OCI-LY3 (cell line): ENCODE measurements around the gene CCM2.
"Not testable (repeated sequence)": the region's sequence is repeated elsewhere in the genome, so short reads cannot be mapped to it uniquely, and the experiment has no call there.

Experiments
- H2AFZ ChIP-seq: fragments of 200-600, 300-600 bp; shearing (Covaris generic); 2 replicates; pipeline ENCODE4 v1.6.0; 2014; ENCODE audit warnings: antibody characterized with exemption, low read depth, low read length
- H3K27ac ChIP-seq: fragments of 200-600, 300-600 bp; sonication (generic); 2 replicates; pipeline ENCODE4 v1.5.1; 2014; ENCODE audit warnings: mild to moderate bottlenecking, low read length, moderate library complexity, mixed read lengths
- H3K27me3 ChIP-seq: fragments of 200-600, 300-600 bp; sonication (generic); 2 replicates; pipeline ENCODE4 v1.6.1; 2014; ENCODE audit warnings: low read depth, low read length, mixed read lengths
- H3K36me3 ChIP-seq: fragments of 200-600, 300-600 bp; sonication (generic); replicated peaks from 2 replicates; pipeline ENCODE3; 2014; ENCODE audit warnings: low read depth, low read length, mixed read lengths
- H3K4me1 ChIP-seq: fragments of 300-600, 200-600 bp; sonication (generic); 2 replicates; pipeline ENCODE4 v1.6.1; 2014; ENCODE audit warnings: low read length, mixed read lengths
- H3K4me2 ChIP-seq: fragments of 200-600, 300-600 bp; sonication (generic); 2 replicates; pipeline ENCODE4 v1.6.1; 2014; ENCODE audit warnings: low read length, mixed read lengths
- H3K4me3 ChIP-seq: fragments of 300-600, 200-600 bp; sonication (generic); 2 replicates; pipeline ENCODE4 v1.5.1; 2014; ENCODE audit warnings: antibody characterized with exemption, mild to moderate bottlenecking, low read length, moderate library complexity
- H3K79me2 ChIP-seq: fragments of 300-600, 200-600 bp; shearing (Covaris generic); 2 replicates; pipeline ENCODE4 v1.6.1; 2014; ENCODE audit warnings: mild to moderate bottlenecking, low read length, mixed read lengths
- H3K9ac ChIP-seq: fragments of 300-600, 200-600 bp; shearing (Covaris generic); 2 replicates; pipeline ENCODE4 v1.6.0; 2014; ENCODE audit warnings: mild to moderate bottlenecking, low read length, moderate library complexity
- H3K9me3 ChIP-seq: fragments of 200-600, 300-600 bp; shearing (Covaris generic); 2 replicates; pipeline ENCODE4 v1.6.1; 2014; ENCODE audit warnings: low read length, mixed read lengths; ENCODE audit not compliant: insufficient read depth
- H4K20me1 ChIP-seq: fragments of 200-600, 300-600 bp; sonication (generic); 2 replicates; pipeline ENCODE4 v1.6.1; 2016; ENCODE audit warnings: low read length, mixed read lengths; ENCODE audit not compliant: insufficient read depth
- EZH2phosphoT487 ChIP-seq: fragments of 200-600 bp; shearing (Covaris generic); IDR thresholded peaks from 2 replicates; pipeline ENCODE4 v1.6.1; 2018; ENCODE audit warnings: antibody characterized with exemption, mixed run types, low read depth
- TF ChIP-seq, protein P1 (sequence below): fragments of 200-600, 300-600 bp; sonication (generic); IDR thresholded peaks from 2 replicates; pipeline ENCODE4 v1.5.1; 2014; ENCODE audit warnings: antibody characterized with exemption, low read length, low read depth

The CCM2 gene

DNA sequence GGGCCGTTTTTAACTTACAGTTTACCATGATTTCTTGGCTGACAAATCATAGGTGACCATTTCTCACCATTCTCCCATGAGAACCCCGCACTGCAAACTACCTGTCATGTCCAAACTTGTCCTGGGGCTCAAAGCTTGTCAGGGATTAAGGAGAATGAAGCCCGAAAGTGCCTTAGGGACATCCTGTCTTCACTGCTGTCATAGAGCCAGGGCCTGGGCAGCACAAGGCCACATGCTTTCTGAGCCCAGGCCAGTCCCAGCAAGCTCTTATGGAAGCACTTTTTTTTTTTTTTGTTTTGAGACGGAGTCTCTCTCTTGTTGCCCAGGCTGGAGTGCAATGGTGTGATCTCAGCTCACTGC, 33.9 kb downstream of the CCM2 start:
- no peak overlapping the region for H3K9ac ChIP-seq
- no peak overlapping the region for H3K4me2 ChIP-seq
- H4K20me1 ChIP-seq, result peaks cover 31% of the 10 kb centered on the region

DNA sequence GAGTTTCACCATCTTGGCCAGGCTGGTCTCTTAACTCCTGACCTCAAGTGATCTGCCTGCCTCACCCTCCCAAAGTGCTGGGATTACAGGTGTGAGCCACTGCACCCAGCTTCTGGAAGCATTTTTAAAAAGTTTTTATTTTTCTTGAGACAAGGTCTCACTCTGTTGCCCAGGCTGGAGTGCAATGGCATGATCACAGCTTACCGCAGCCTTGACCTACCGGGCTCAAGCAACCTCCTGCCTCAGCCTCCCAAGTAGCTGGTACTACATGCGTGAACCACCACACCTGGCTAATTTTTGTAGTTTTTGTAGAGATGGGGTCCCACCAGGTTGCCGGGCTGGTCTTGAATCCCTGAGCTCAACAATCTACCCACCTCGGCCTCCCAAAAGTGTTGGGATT, 34.7 kb downstream of the CCM2 start:
- not testable (repeated sequence) for H3K4me2 ChIP-seq, H3K4me3 ChIP-seq, H3K9me3 ChIP-seq, H3K27me3 ChIP-seq, H2AFZ ChIP-seq, H3K9ac ChIP-seq, H3K27ac ChIP-seq, H3K4me1 ChIP-seq, H3K36me3 ChIP-seq
- Histone ChIP-seq H3K79me2 (peaks cover 14% of the 10 kb centered on the region), H4K20me1 (peaks cover 30% of the 10 kb centered on the region)

More for the DNA sequence above, 33.9 kb downstream of the CCM2 start:
- Histone ChIP-seq H3K27ac (no peak overlapping the region), H3K4me1 (no peaks in the 10 kb centered on the region), H3K9me3 (no peaks in the 10 kb centered on the region), H3K4me3 (no peak overlapping the region), H2AFZ (no peak overlapping the region), H3K36me3 (peaks cover 11% of the 10 kb centered on the region), H3K79me2 (peaks cover 16% of the 10 kb centered on the region), H3K27me3 (no peaks in the 10 kb centered on the region)
- TF ChIP-seq, protein P1, sequence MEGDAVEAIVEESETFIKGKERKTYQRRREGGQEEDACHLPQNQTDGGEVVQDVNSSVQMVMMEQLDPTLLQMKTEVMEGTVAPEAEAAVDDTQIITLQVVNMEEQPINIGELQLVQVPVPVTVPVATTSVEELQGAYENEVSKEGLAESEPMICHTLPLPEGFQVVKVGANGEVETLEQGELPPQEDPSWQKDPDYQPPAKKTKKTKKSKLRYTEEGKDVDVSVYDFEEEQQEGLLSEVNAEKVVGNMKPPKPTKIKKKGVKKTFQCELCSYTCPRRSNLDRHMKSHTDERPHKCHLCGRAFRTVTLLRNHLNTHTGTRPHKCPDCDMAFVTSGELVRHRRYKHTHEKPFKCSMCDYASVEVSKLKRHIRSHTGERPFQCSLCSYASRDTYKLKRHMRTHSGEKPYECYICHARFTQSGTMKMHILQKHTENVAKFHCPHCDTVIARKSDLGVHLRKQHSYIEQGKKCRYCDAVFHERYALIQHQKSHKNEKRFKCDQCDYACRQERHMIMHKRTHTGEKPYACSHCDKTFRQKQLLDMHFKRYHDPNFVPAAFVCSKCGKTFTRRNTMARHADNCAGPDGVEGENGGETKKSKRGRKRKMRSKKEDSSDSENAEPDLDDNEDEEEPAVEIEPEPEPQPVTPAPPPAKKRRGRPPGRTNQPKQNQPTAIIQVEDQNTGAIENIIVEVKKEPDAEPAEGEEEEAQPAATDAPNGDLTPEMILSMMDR, result no peak
- no peak for TF ChIP-seq EZH2phosphoT487

DNA sequence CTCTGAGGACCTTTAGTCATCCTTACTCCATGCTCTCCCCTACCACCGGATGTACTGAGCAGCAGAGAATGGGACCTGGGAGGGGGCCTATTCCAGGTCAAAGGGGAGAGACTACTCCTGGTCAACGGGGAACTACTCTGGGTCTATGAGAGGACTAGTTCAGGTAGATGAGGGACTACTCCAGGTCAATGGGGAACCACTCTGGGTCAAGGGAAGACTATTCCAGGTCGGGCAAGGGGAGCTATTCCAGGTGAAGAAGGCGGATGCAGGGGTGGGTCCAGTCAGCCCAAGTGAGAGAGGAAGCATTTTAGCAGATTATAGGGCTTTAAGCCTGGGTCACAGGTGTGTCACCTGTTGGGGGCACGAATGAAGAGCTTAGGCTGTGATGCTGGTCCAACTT, 35.4 kb downstream of the CCM2 start:
- H3K9me3 ChIP-seq, result no peaks in the 10 kb centered on the region
- H3K4me2 ChIP-seq, result no peak overlapping the region
- peaks cover 14% of the 10 kb centered on the region for H3K79me2 ChIP-seq
- no peaks in the 10 kb centered on the region for H3K27me3 ChIP-seq
- H2AFZ ChIP-seq, result no peak overlapping the region
- H3K4me1 ChIP-seq, result no peaks in the 10 kb centered on the region
- H3K9ac ChIP-seq, result no peak overlapping the region
- peaks cover 30% of the 10 kb centered on the region for H4K20me1 ChIP-seq
- H3K36me3 ChIP-seq, result peaks cover 9% of the 10 kb centered on the region
- H3K27ac ChIP-seq, result no peak overlapping the region
- no peak overlapping the region for H3K4me3 ChIP-seq
- no peak for TF ChIP-seq EZH2phosphoT487

DNA sequence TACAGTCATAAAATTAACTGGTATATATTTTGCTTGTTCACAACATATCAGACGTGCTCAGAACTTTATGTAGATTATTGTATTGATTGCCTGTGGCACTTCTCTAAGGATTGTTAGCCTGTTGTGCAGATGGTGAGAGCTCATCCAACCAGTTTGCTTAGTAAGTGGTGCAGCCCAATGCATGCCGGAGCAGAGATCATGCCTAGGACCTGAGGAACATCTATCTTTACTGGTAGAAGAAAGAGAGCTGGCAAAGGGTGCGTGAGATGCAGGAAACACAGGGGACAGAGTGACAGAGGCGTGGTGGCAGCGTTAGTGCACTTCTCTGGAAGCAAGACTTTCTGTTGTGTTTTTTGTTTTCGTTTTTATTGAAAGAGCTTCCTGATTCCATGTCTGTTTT, 35.9 kb downstream of the CCM2 start:
- Histone ChIP-seq H3K4me2 (no peak overlapping the region), H3K4me3 (no peak overlapping the region), H2AFZ (no peak overlapping the region), H3K27me3 (no peaks in the 10 kb centered on the region), H3K9ac (no peak overlapping the region), H3K9me3 (no peaks in the 10 kb centered on the region), H3K4me1 (no peaks in the 10 kb centered on the region), H4K20me1 (peaks cover 30% of the 10 kb centered on the region), H3K36me3 (peaks cover 10% of the 10 kb centered on the region), H3K79me2 (peaks cover 14% of the 10 kb centered on the region), H3K27ac (no peak overlapping the region)
- TF ChIP-seq, protein P1, result no peak
- TF ChIP-seq EZH2phosphoT487, result no peak

DNA sequence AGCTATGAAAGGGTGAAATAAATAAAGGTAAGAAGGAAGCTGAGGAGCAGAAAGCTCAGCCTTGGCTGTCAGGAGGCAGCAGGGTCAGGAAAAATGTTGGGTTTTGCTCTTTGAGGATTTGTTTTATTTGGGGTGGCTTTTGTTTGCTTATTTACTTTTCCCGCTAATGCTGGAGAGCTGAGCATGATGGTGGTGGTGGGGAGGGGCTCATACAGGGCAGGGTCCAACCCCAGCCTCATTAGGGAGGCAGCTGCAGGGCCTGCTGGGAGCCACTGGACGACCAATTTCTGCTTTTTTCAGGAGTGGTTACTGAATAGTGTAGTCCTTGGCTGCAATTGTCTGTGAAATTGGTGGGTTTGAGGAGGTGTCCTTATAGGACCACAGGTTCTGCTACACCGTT, 36.3 kb downstream of the CCM2 start:
- peaks cover 11% of the 10 kb centered on the region for H3K36me3 ChIP-seq
- H3K4me2 ChIP-seq, result no peak overlapping the region
- H3K4me3 ChIP-seq, result no peak overlapping the region
- no peak overlapping the region for H3K9ac ChIP-seq
- TF ChIP-seq EZH2phosphoT487, result no peak
- TF ChIP-seq, protein P1, result no peak
- H2AFZ ChIP-seq, result no peak overlapping the region
- no peaks in the 10 kb centered on the region for H3K27me3 ChIP-seq
- peaks cover 14% of the 10 kb centered on the region for H3K79me2 ChIP-seq
- no peaks in the 10 kb centered on the region for H3K9me3 ChIP-seq
- no peaks in the 10 kb centered on the region for H3K4me1 ChIP-seq
- H3K27ac ChIP-seq, result no peak overlapping the region
- peaks cover 30% of the 10 kb centered on the region for H4K20me1 ChIP-seq
